Neuronal stem cell (in vitro differentiated cells): Measurements from ENCODE around the gene LAMP1.
"Not testable (repeated sequence)": the region's sequence is repeated elsewhere in the genome, so short reads cannot be mapped to it uniquely, and the experiment has no call there.

Source experiments
- DNase-seq: peaks from one replicate; pipeline ENCODE4 v3.0.0-alpha.2; 2013; ENCODE audit warnings: low spot score
- H2AFZ ChIP-seq: one replicate; pipeline ENCODE4 v1.6.1; 2013; ENCODE audit warnings: mild to moderate bottlenecking, low read length, inconsistent platforms
- H2AK5ac ChIP-seq: 2 replicates; pipeline ENCODE4 v1.6.1; 2013; ENCODE audit warnings: low read depth, mild to moderate bottlenecking, inconsistent platforms, low read length, moderate library complexity, mixed read lengths
- H2BK120ac ChIP-seq: 2 replicates; pipeline ENCODE4 v1.6.1; 2013; ENCODE audit warnings: low read depth, mild to moderate bottlenecking, inconsistent platforms, low read length, moderate library complexity, mixed read lengths
- H2BK12ac ChIP-seq: one replicate; pipeline ENCODE4 v1.6.1; 2013; ENCODE audit warnings: low read length, inconsistent platforms
- H2BK15ac ChIP-seq: 2 replicates; pipeline ENCODE4 v1.6.1; 2013; ENCODE audit warnings: mild to moderate bottlenecking, low read length, inconsistent platforms, mixed read lengths
- H2BK5ac ChIP-seq: one replicate; pipeline ENCODE4 v1.6.1; 2013; ENCODE audit warnings: inconsistent platforms, mild to moderate bottlenecking, low read length, moderate library complexity
- H3K14ac ChIP-seq: one replicate; pipeline ENCODE4 v1.6.1; 2013; ENCODE audit warnings: low read length, inconsistent platforms
- H3K18ac ChIP-seq: 2 replicates; pipeline ENCODE4 v1.6.1; 2013; ENCODE audit warnings: low read length, inconsistent platforms
- H3K23ac ChIP-seq: 2 replicates; pipeline ENCODE4 v1.6.1; 2013; ENCODE audit warnings: low read depth, mild to moderate bottlenecking, mixed read lengths, low read length, inconsistent platforms; ENCODE audit not compliant: poor library complexity
- H3K27ac ChIP-seq: replicated peaks from 3 replicates; pipeline ENCODE4 v1.5.1; 2013; ENCODE audit warnings: low read length, inconsistent platforms
- H3K27me3 ChIP-seq, 3 experiments: 2 replicates each; pipeline ENCODE4 v1.6.1; 2013; ENCODE audit warnings: low read length in 3 of 3, mild to moderate bottlenecking in 2 of 3, inconsistent platforms in 1 of 3, low read depth in 1 of 3, mixed read lengths in 1 of 3, moderate library complexity in 1 of 3; ENCODE audit not compliant: control insufficient read depth in 3 of 3, insufficient read depth in 3 of 3
- H3K36me3 ChIP-seq, 2 donors: replicated peaks in 1 of 2; 2 replicates each; pipeline ENCODE4 v1.6.1; 2013; ENCODE audit warnings: low read length in 2 of 2; ENCODE audit not compliant: control insufficient read depth in 2 of 2, insufficient read depth in 2 of 2
- H3K4ac ChIP-seq: 2 replicates; pipeline ENCODE4 v1.6.1; 2013; ENCODE audit warnings: inconsistent platforms, mild to moderate bottlenecking, low read length, moderate library complexity
- H3K4me1 ChIP-seq, 2 donors: 1 replicate in 1 of 2; 2 replicates in 1 of 2; pipeline ENCODE4 v1.6.1; 2013; ENCODE audit warnings: low read length in 2 of 2, low read depth in 1 of 2; ENCODE audit not compliant: control insufficient read depth in 2 of 2, insufficient read depth in 1 of 2
- H3K4me2 ChIP-seq: one replicate; pipeline ENCODE4 v1.6.1; 2013; ENCODE audit warnings: mild to moderate bottlenecking, low read length, inconsistent platforms; ENCODE audit not compliant: insufficient read depth, poor library complexity, severe bottlenecking
- H3K4me3 ChIP-seq, 2 donors: 2 replicates each; pipeline ENCODE4 v1.5.1; 2013; ENCODE audit warnings: low read length in 2 of 2, mild to moderate bottlenecking in 2 of 2, inconsistent platforms in 1 of 2, moderate library complexity in 1 of 2
- H3K79me1 ChIP-seq: one replicate; pipeline ENCODE4 v1.6.1; 2013; ENCODE audit warnings: low read depth, mild to moderate bottlenecking, inconsistent platforms, low read length, moderate library complexity
- H3K9ac ChIP-seq: one replicate; pipeline ENCODE4 v1.6.1; 2013; ENCODE audit warnings: mild to moderate bottlenecking, low read depth, low read length, inconsistent platforms; ENCODE audit not compliant: poor library complexity
- H3K9me3 ChIP-seq, 2 donors: replicated peaks in 1 of 2; 2 replicates each; pipeline versions ENCODE3 to v1.6.1; 2013; ENCODE audit warnings: low read length in 2 of 2, mild to moderate bottlenecking in 2 of 2, inconsistent platforms in 1 of 2, low read depth in 1 of 2, mixed read lengths in 1 of 2, moderate library complexity in 1 of 2; ENCODE audit not compliant: control insufficient read depth in 2 of 2, insufficient read depth in 1 of 2
- H4K8ac ChIP-seq: one replicate; pipeline ENCODE4 v1.6.1; 2013; ENCODE audit warnings: low read depth, mild to moderate bottlenecking, inconsistent platforms, low read length, moderate library complexity
- H4K91ac ChIP-seq: one replicate; pipeline ENCODE4 v1.6.1; 2013; ENCODE audit warnings: low read length, low read depth, mild to moderate bottlenecking, inconsistent platforms; ENCODE audit not compliant: poor library complexity
- WGBS, 2 donors: extraction: QIAGEN DNeasy Blood & Tissue Kit; methylation state at CpG; one replicate each; pipeline ENCODE4 v1.1.7; 2013; ENCODE audit warnings: missing lambda C conversion rate in 2 of 2, mixed read lengths in 1 of 2; ENCODE audit not compliant: insufficient read length in 2 of 2, insufficient replicate concordance in 1 of 2; ENCODE audit errors: extremely low coverage in 2 of 2; 5-methylcytosine and 5-hydroxymethylcytosine counted together

LAMP1 gene

DNA sequence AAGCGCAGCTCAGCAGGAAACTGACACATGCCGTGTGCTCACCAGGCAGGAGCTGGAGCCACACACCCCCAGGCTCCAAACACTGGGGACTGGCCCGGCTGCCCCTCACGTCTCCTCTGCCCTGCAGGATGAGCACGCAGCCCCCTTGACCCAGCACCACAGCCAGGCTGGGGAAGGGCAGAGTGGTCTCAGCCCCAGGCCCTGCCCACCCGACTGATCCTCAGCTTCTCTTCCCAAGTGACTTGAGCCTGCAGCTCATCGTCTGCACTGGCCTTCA is 46.6 kb downstream of the LAMP1 start:
- no peak for DNase-seq
- Histone ChIP-seq H3K27me3 (no peaks in the 10 kb centered on the region), H3K27ac (no peak overlapping the region), H3K18ac (no peak overlapping the region), H3K4ac (no peak overlapping the region), H3K9me3 (peaks cover 6 to 10% of the 10 kb centered on the region in 2 donors), H2AFZ (no peak overlapping the region), H4K8ac (no peak overlapping the region), H4K91ac (no peak overlapping the region), H2BK12ac (no peak overlapping the region), H3K14ac (no peak overlapping the region), H3K4me2 (no peak overlapping the region), H3K9ac (no peak overlapping the region), H2BK5ac (no peak overlapping the region), H3K23ac (peak overlapping the region; percentile 85), H3K36me3 (peaks cover 5 to 38% of the 10 kb centered on the region in 2 donors), H3K4me1 (no peaks in the 10 kb centered on the region), H3K4me3 (no peak overlapping the region), H2BK120ac (no peak overlapping the region), H2BK15ac (no peak overlapping the region), H2AK5ac (no peak overlapping the region), H3K79me1 (peaks cover 2% of the 10 kb centered on the region)
- WGBS, 2 donors, result no CpG with 5 or more reads among the region's 7 CpGs

DNA sequence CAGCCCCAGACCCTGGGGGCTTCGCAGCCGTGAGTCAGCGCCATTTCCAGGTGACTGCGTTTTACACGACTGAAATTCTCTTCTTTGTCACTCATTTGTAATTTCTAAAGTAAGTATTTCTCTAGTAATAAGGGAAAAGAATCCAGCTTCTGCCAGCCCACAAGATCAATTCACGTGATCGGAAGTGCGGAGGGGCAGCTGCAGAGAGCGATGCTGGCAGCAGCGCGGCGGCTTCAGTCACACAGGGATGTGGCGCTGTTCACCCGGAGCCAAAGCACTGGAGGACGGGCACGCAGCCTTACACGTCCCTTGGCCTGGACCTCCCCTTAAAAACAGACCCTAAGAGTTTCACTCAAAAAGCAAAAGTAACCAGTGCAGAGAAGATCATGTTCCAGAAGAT is 48.4 kb downstream of the LAMP1 start:
- Histone ChIP-seq H2AFZ (no peak overlapping the region), H3K4me1 (no peaks in the 10 kb centered on the region), H3K4me2 (no peak overlapping the region), H3K79me1 (peaks cover 5% of the 10 kb centered on the region), H4K91ac (no peak overlapping the region), H2BK120ac (no peak overlapping the region), H3K18ac (no peak overlapping the region), H3K9me3 (peaks cover 6 to 10% of the 10 kb centered on the region in 2 donors), H3K9ac (no peak overlapping the region), H2BK5ac (no peak overlapping the region), H4K8ac (no peak overlapping the region), H2BK12ac (no peak overlapping the region), H3K14ac (no peak overlapping the region), H3K23ac (no peak overlapping the region), H3K4ac (no peak overlapping the region), H2BK15ac (no peak overlapping the region), H3K27me3 (no peaks in the 10 kb centered on the region), H3K27ac (no peak overlapping the region), H2AK5ac (no peak overlapping the region), H3K36me3 (peaks cover 15 to 53% of the 10 kb centered on the region in 2 donors), H3K4me3 (no peak overlapping the region)
- no peak for DNase-seq
- WGBS, 2 donors, result no CpG with 5 or more reads among the region's 17 CpGs

DNA sequence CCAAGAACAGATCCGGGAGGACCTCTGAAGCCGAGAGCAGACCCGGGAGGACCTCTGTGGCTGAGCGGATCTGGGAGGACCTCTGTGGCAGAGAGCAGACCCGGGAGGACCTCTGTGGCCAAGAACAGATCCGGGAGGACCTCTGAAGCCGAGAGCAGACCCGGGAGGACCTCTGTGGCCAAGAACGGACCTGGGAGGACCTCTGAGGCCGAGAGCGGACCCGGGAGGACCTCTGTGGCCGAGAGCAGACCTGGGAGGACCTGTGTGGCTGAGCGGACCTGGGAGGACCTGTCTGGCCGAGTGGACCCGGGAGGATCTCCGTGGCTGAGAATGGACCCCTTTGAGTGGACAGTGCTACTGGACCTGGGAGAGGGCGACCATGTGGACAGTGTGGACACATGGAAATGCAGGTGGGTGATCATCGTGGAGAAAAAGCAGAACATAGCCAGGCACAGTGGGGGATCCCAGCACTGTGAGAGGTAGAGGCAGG is 50.7 kb downstream of the LAMP1 start:
- H3K4me1 ChIP-seq, H3K23ac ChIP-seq, H4K8ac ChIP-seq, H2BK5ac ChIP-seq, H4K91ac ChIP-seq, H3K14ac ChIP-seq, H3K27ac ChIP-seq, H3K9ac ChIP-seq, H3K18ac ChIP-seq, H3K27me3 ChIP-seq, H2BK12ac ChIP-seq, H3K4me3 ChIP-seq, H2BK15ac ChIP-seq, H2AK5ac ChIP-seq, H3K4me2 ChIP-seq, H2AFZ ChIP-seq, H3K4ac ChIP-seq, DNase-seq, H3K79me1 ChIP-seq, H2BK120ac ChIP-seq: not testable (repeated sequence)
- no CpG with 5 or more reads among the region's 19 CpGs for WGBS, 2 donors
- Histone ChIP-seq H3K9me3 (peaks cover 6 to 10% of the 10 kb centered on the region in 2 donors), H3K36me3 (peaks cover 17 to 58% of the 10 kb centered on the region in 2 donors)

DNA sequence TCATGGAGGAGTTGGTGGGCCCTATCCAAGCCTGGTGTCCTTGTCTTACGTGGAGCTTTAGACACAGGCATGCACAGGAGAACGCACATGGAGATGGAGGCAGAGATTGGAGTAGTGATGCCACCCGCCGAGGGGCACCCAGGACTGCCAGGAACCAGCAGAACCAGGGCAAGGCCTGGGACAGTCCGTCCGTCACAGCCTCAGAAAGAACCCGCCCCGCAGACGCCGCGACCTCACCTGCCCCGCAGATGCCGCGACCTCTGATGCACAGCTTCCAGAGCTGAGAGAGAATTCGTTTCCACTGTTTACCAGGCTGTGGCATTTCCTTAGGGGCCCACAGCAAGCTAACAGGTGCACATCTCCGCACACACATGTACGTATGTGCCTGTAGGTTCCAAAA is 51.6 kb downstream of the LAMP1 start:
- Histone ChIP-seq H3K4me1 (no peaks in the 10 kb centered on the region), H4K8ac (no peak overlapping the region), H4K91ac (no peak overlapping the region), H3K18ac (no peak overlapping the region), H3K9ac (no peak overlapping the region), H3K79me1 (peaks cover 6% of the 10 kb centered on the region), H2AFZ (no peak overlapping the region), H3K4me2 (no peak overlapping the region), H3K27me3 (no peaks in the 10 kb centered on the region), H2BK12ac (no peak overlapping the region), H3K9me3 (peaks cover 6 to 10% of the 10 kb centered on the region in 2 donors), H2BK15ac (no peak overlapping the region), H2BK120ac (no peak overlapping the region), H3K4me3 (no peak overlapping the region), H2AK5ac (no peak overlapping the region), H2BK5ac (no peak overlapping the region), H3K27ac (no peak overlapping the region), H3K36me3 (peaks cover 16 to 55% of the 10 kb centered on the region in 2 donors), H3K4ac (no peak overlapping the region), H3K14ac (no peak overlapping the region), H3K23ac (no peak overlapping the region)
- no CpG with 5 or more reads among the region's 17 CpGs for WGBS, 2 donors
- no peak for DNase-seq
